Neuron (in vitro differentiated cells): Measurements from ENCODE around the gene BPIFB2.

ENCODE experiments used
- H2AFZ ChIP-seq: one replicate; pipeline ENCODE4 v1.6.1; 2013; ENCODE audit warnings: low read depth, mild to moderate bottlenecking, inconsistent platforms, low read length, moderate library complexity
- H3K27me3 ChIP-seq: one replicate; pipeline ENCODE4 v1.6.1; 2013; ENCODE audit warnings: low read length; ENCODE audit not compliant: insufficient read depth
- H3K36me3 ChIP-seq: one replicate; pipeline ENCODE4 v1.6.1; 2013; ENCODE audit warnings: low read length; ENCODE audit not compliant: insufficient read depth
- H3K4me1 ChIP-seq: one replicate; pipeline ENCODE4 v1.6.1; 2013; ENCODE audit warnings: low read length; ENCODE audit not compliant: insufficient read depth
- H3K4me3 ChIP-seq: 2 replicates; pipeline ENCODE4 v1.5.1; 2013; ENCODE audit warnings: mild to moderate bottlenecking, low read length, moderate library complexity
- H3K9me3 ChIP-seq: one replicate; pipeline ENCODE4 v1.6.1; 2013; ENCODE audit warnings: low read length

Gene BPIFB2

GRCh38 chr20:33010674-33011449 lies 3.4 kb downstream of the BPIFB2 start:
- H3K4me3 ChIP-seq = no peak overlapping the region
- H3K36me3 ChIP-seq = no peaks in the 10 kb centered on the region
- H3K9me3 ChIP-seq = no peaks in the 10 kb centered on the region
- H3K4me1 ChIP-seq = no peaks in the 10 kb centered on the region
- H3K27me3 ChIP-seq = no peaks in the 10 kb centered on the region
- H2AFZ ChIP-seq = no peak overlapping the region

GRCh38 chr20:33012327-33013189 lies 5.1 kb downstream of the BPIFB2 start:
- Histone ChIP-seq H2AFZ (no peak overlapping the region), H3K9me3 (no peaks in the 10 kb centered on the region), H3K36me3 (no peaks in the 10 kb centered on the region), H3K4me3 (no peak overlapping the region), H3K4me1 (no peaks in the 10 kb centered on the region), H3K27me3 (no peaks in the 10 kb centered on the region)

GRCh38 chr20:33013701-33014326 lies 6.3 kb downstream of the BPIFB2 start:
- H3K9me3 ChIP-seq = no peaks in the 10 kb centered on the region
- no peak overlapping the region for H3K4me3 ChIP-seq
- no peaks in the 10 kb centered on the region for H3K4me1 ChIP-seq
- H3K27me3 ChIP-seq = no peaks in the 10 kb centered on the region
- no peaks in the 10 kb centered on the region for H3K36me3 ChIP-seq
- H2AFZ ChIP-seq = no peak overlapping the region

- H3K27me3 ChIP-seq = no peaks in the 10 kb centered on the region
- H3K9me3 ChIP-seq = no peaks in the 10 kb centered on the region
Observed at GRCh38 chr20:33014336-33015113, 7.0 kb downstream of the BPIFB2 start.

GRCh38 chr20:33015114-33015484 lies 7.6 kb downstream of the BPIFB2 start:
- Histone ChIP-seq H3K36me3 (no peaks in the 10 kb centered on the region), H3K9me3 (no peaks in the 10 kb centered on the region), H3K4me1 (no peaks in the 10 kb centered on the region), H3K4me3 (no peak overlapping the region), H2AFZ (no peak overlapping the region), H3K27me3 (no peaks in the 10 kb centered on the region)

More at GRCh38 chr20:33014336-33015113, 7.0 kb downstream of the BPIFB2 start:
- Histone ChIP-seq H2AFZ (no peak overlapping the region), H3K4me1 (no peaks in the 10 kb centered on the region), H3K4me3 (no peak overlapping the region), H3K36me3 (no peaks in the 10 kb centered on the region)

- no peaks in the 10 kb centered on the region for H3K27me3 ChIP-seq
- H3K9me3 ChIP-seq = no peaks in the 10 kb centered on the region
- H3K4me3 ChIP-seq = no peak overlapping the region
Observed at GRCh38 chr20:33015700-33016580, 8.4 kb downstream of the BPIFB2 start.

GRCh38 chr20:33016581-33017109 lies 9.1 kb downstream of the BPIFB2 start:
- H3K4me1 ChIP-seq = no peaks in the 10 kb centered on the region
- H3K4me3 ChIP-seq = no peak overlapping the region
- H3K27me3 ChIP-seq = no peaks in the 10 kb centered on the region
- no peak overlapping the region for H2AFZ ChIP-seq
- H3K9me3 ChIP-seq = no peaks in the 10 kb centered on the region
- no peaks in the 10 kb centered on the region for H3K36me3 ChIP-seq

More at GRCh38 chr20:33015700-33016580, 8.4 kb downstream of the BPIFB2 start:
- Histone ChIP-seq H3K4me1 (no peaks in the 10 kb centered on the region), H2AFZ (no peak overlapping the region), H3K36me3 (no peaks in the 10 kb centered on the region)

GRCh38 chr20:33017542-33017941 lies 10.0 kb downstream of the BPIFB2 start:
- H2AFZ ChIP-seq = no peak overlapping the region
- no peaks in the 10 kb centered on the region for H3K27me3 ChIP-seq
- H3K36me3 ChIP-seq = no peaks in the 10 kb centered on the region
- H3K9me3 ChIP-seq = no peaks in the 10 kb centered on the region
- H3K4me3 ChIP-seq = no peak overlapping the region
- H3K4me1 ChIP-seq = no peaks in the 10 kb centered on the region

- Histone ChIP-seq H3K4me1 (no peaks in the 10 kb centered on the region), H3K4me3 (no peak overlapping the region), H3K36me3 (no peaks in the 10 kb centered on the region), H3K27me3 (no peaks in the 10 kb centered on the region), H3K9me3 (no peaks in the 10 kb centered on the region), H2AFZ (no peak overlapping the region)
Observed at GRCh38 chr20:33018169-33018931, 10.8 kb downstream of the BPIFB2 start.

GRCh38 chr20:33019465-33020277 lies 12.2 kb downstream of the BPIFB2 start:
- Histone ChIP-seq H3K9me3 (no peaks in the 10 kb centered on the region), H2AFZ (no peak overlapping the region), H3K4me1 (no peaks in the 10 kb centered on the region), H3K36me3 (no peaks in the 10 kb centered on the region), H3K4me3 (no peak overlapping the region), H3K27me3 (no peaks in the 10 kb centered on the region)
